SK-N-SH (cell line): ENCODE results near the gene TIAM1.

Experiments
- CTCF ChIP-seq: fragments of 200-600 bp; sonication (generic); IDR thresholded peaks from 2 replicates; pipeline ENCODE4 v1.6.1; 2017; ENCODE audit warnings: antibody characterized with exemption, mild to moderate bottlenecking, moderate library complexity
- EP300 ChIP-seq, 2 experiments: IDR thresholded peaks; 2 replicates each; pipeline versions ENCODE4 v1.4.0 to v1.6.1; 2012; ENCODE audit warnings: borderline replicate concordance in 1 of 2, low read depth in 1 of 2, low read length in 1 of 2
- NRF1 ChIP-seq: IDR thresholded peaks from 2 replicates; pipeline ENCODE4 v1.6.1; 2012; ENCODE audit warnings: low read depth, mild to moderate bottlenecking, low read length
- POLR2AphosphoS5 ChIP-seq: IDR thresholded peaks from 2 replicates; pipeline ENCODE4 v1.6.1; 2012; ENCODE audit warnings: low read depth, low read length
- RFX5 ChIP-seq: IDR thresholded peaks from 2 replicates; pipeline ENCODE4 v1.6.1; 2012; ENCODE audit warnings: mild to moderate bottlenecking, improper control_type of control experiment, low read length

- TF ChIP-seq POLR2AphosphoS5 (no peak), RFX5 (no peak), EP300 (IDR thresholded peaks at IDR 0.05; ENCODE audit: borderline replicate concordance in 1 of 2, low read depth in 1 of 2, low read length in 1 of 2) (no peak), NRF1 (no peak), CTCF (no peak)
These were observed 26.3 kb upstream of the TIAM1 start for GRCh38 chr21:31370281-31370892.
